ENCODE measurements around the gene SAP25. TPM values are rescaled to one million over a fixed set of nuclear protein-coding genes. Genes with fewer than 3 reads are reported as not detected.
"Not testable (repeated sequence)": the region's sequence is repeated elsewhere in the genome, so short reads cannot be mapped to it uniquely, and the experiment has no call there.

Gene SAP25
- total RNA-seq, 1 experiment from 2014 or later, result 0.48 TPM

GRCh38 chr7:100523192-100523591 is 50.5 kb downstream of the SAP25 start:
- DNase-seq (ENCODE audit: low read depth, low spot score); in situ Hi-C loops (cut with HindIII; ENCODE audit: low pct_unique_long_range_greater_than_20kb, low sequenced_read_pairs): not testable (repeated sequence)

Small RNA genes lying within 50 kb of the gene (small RNA-seq; reads per million reads assigned to genes)
- gene RN7SL416P (0 reads per million in 2 experiments), gene SAP25 (0 to 0.19 reads per million in 2 experiments)

Other genes starting within 250 kb of the SAP25 start
- gene PILRB, start 215.8 kb downstream of the SAP25 start, total RNA-seq (2014; rRNA removed; shearing (Covaris generic)), result 41.6 and 42.5 TPM in 2 replicates
- 0.48 TPM in 1 of 2 replicates, not detected in the other for gene PILRA, start 200.4 kb downstream of the SAP25 start, total RNA-seq (2014; rRNA removed; shearing (Covaris generic))
- gene ZCWPW1, start 145.2 kb downstream of the SAP25 start, total RNA-seq (2014; rRNA removed; shearing (Covaris generic)), result 4.5 and 4.7 TPM in 2 replicates
- gene MEPCE, start 144.1 kb downstream of the SAP25 start, total RNA-seq (2014; rRNA removed; shearing (Covaris generic)), result 48.2 and 53.5 TPM in 2 replicates
- gene PPP1R35, start 137.4 kb downstream of the SAP25 start, total RNA-seq (2014; rRNA removed; shearing (Covaris generic)), result 27.6 and 28.4 TPM in 2 replicates
- gene SPACDR, start 109.6 kb downstream of the SAP25 start, total RNA-seq (2014; rRNA removed; shearing (Covaris generic)), result not detected in 2 replicates
- 64.3 and 67.0 TPM in 2 replicates for gene TSC22D4, start 94.7 kb downstream of the SAP25 start, total RNA-seq (2014; rRNA removed; shearing (Covaris generic))
- gene NYAP1, start 90.0 kb downstream of the SAP25 start, total RNA-seq (2014; rRNA removed; shearing (Covaris generic)), result 0.53 and 0.61 TPM in 2 replicates
- gene AGFG2, start 34.7 kb downstream of the SAP25 start, total RNA-seq (2014; rRNA removed; shearing (Covaris generic)), result 16.4 and 18.1 TPM in 2 replicates
- 4.6 and 5.5 TPM in 2 replicates for gene LRCH4, start 12.2 kb upstream of the SAP25 start, total RNA-seq (2014; rRNA removed; shearing (Covaris generic))
- 0.13 and 0.55 TPM in 2 replicates for gene FBXO24, start 12.4 kb upstream of the SAP25 start, total RNA-seq (2014; rRNA removed; shearing (Covaris generic))
- 0.59 and 1.1 TPM in 2 replicates for gene PCOLCE, start 28.5 kb upstream of the SAP25 start, total RNA-seq (2014; rRNA removed; shearing (Covaris generic))
- 14.0 and 16.7 TPM in 2 replicates for gene MOSPD3, start 38.6 kb upstream of the SAP25 start, total RNA-seq (2014; rRNA removed; shearing (Covaris generic))
- 0.29 and 1.6 TPM in 2 replicates for gene TFR2, start 67.7 kb upstream of the SAP25 start, total RNA-seq (2014; rRNA removed; shearing (Covaris generic))
- not detected in 2 replicates for gene ACTL6B, start 82.5 kb upstream of the SAP25 start, total RNA-seq (2014; rRNA removed; shearing (Covaris generic))
- gene GNB2, start 99.8 kb upstream of the SAP25 start, total RNA-seq (2014; rRNA removed; shearing (Covaris generic)), result 43.7 and 47.7 TPM in 2 replicates
- 21.8 and 22.1 TPM in 2 replicates for gene GIGYF1, start 120.3 kb upstream of the SAP25 start, total RNA-seq (2014; rRNA removed; shearing (Covaris generic))
- 79.2 and 94.4 TPM in 2 replicates for gene POP7, start 132.2 kb upstream of the SAP25 start, total RNA-seq (2014; rRNA removed; shearing (Covaris generic))
- gene EPO, start 146.6 kb upstream of the SAP25 start, total RNA-seq (2014; rRNA removed; shearing (Covaris generic)), result 0.29 TPM in 1 of 2 replicates, not detected in the other
- not detected in 2 replicates for gene ZAN, start 159.7 kb upstream of the SAP25 start, total RNA-seq (2014; rRNA removed; shearing (Covaris generic))

Measured in SK-MEL-5 (cell line).